IMR-90 (cell line): ENCODE measurements around the gene AJAP1.

Experiments used
- CEBPB ChIP-seq: IDR thresholded peaks from 2 replicates; pipeline ENCODE4 v1.6.1; 2012; ENCODE audit warnings: low read depth, low read length, improper control_type of control experiment
- MAFK ChIP-seq: IDR thresholded peaks from 2 replicates; pipeline ENCODE4 v1.6.1; 2012; ENCODE audit warnings: low read depth, low read length, improper control_type of control experiment
- POLR2A ChIP-seq: IDR thresholded peaks from 2 replicates; pipeline ENCODE4 v1.6.1; 2012; ENCODE audit warnings: mild to moderate bottlenecking, low read depth, low read length
- RCOR1 ChIP-seq: IDR thresholded peaks from 2 replicates; pipeline ENCODE4 v1.6.1; 2012; ENCODE audit warnings: mild to moderate bottlenecking, low read length, improper control_type of control experiment; ENCODE audit not compliant: insufficient replicate concordance
- TF ChIP-seq, protein P1 (sequence below): conservative IDR thresholded peaks from 2 replicates; pipeline ENCODE4 v1.5.1; 2012; ENCODE audit warnings: mild to moderate bottlenecking, low read depth, low read length, improper control_type of control experiment

DNA sequence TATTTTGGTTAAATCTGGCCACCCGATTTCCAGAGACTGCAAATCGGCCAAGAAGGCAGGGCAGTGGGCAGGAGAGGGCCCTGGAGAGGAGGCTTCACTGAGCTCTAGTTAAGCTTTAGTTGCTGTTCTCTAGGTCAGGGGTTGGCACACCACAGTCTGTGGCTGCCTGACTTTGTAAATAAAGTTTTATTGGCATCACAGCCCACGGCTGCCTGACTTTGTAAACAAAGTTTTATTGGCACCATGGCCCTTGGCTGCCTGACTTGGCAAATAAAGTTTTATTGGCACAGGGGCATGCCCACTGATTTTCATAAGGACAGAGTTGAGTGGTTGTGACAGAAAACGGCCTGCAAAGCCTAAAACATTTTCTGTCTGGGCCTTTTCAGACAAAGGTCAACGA lies 19.7 kb downstream of the AJAP1 start:
- no peak for TF ChIP-seq POLR2A
- no peak for TF ChIP-seq RCOR1
- TF ChIP-seq, protein P1, sequence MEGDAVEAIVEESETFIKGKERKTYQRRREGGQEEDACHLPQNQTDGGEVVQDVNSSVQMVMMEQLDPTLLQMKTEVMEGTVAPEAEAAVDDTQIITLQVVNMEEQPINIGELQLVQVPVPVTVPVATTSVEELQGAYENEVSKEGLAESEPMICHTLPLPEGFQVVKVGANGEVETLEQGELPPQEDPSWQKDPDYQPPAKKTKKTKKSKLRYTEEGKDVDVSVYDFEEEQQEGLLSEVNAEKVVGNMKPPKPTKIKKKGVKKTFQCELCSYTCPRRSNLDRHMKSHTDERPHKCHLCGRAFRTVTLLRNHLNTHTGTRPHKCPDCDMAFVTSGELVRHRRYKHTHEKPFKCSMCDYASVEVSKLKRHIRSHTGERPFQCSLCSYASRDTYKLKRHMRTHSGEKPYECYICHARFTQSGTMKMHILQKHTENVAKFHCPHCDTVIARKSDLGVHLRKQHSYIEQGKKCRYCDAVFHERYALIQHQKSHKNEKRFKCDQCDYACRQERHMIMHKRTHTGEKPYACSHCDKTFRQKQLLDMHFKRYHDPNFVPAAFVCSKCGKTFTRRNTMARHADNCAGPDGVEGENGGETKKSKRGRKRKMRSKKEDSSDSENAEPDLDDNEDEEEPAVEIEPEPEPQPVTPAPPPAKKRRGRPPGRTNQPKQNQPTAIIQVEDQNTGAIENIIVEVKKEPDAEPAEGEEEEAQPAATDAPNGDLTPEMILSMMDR: no peak
- TF ChIP-seq MAFK: no peak
- TF ChIP-seq CEBPB: no peak
